HL-60 (cell line): Measurements from ENCODE around the gene NKX1-1.

Experiments
- GABPA ChIP-seq: IDR thresholded peaks from 2 replicates; pipeline ENCODE4 v1.6.1; 2012; ENCODE audit warnings: low read depth
- POLR2AphosphoS5 ChIP-seq: IDR thresholded peaks from 2 replicates; pipeline ENCODE4 v1.6.1; 2012; ENCODE audit warnings: low read depth
- SPI1 ChIP-seq: IDR thresholded peaks from 2 replicates; pipeline ENCODE4 v1.6.1; 2012; ENCODE audit warnings: low read depth, mild to moderate bottlenecking, borderline replicate concordance
- TF ChIP-seq, protein P1 (sequence below): IDR thresholded peaks from one replicate; pipeline ENCODE4 v1.5.1; 2011; ENCODE audit warnings: low read length, control low read depth, inconsistent platforms; ENCODE audit not compliant: insufficient read depth
- TF ChIP-seq, protein P2 (sequence below): IDR thresholded peaks from 2 replicates; pipeline ENCODE4 v1.6.1; 2012; ENCODE audit warnings: low read depth; ENCODE audit not compliant: insufficient replicate concordance

DNA sequence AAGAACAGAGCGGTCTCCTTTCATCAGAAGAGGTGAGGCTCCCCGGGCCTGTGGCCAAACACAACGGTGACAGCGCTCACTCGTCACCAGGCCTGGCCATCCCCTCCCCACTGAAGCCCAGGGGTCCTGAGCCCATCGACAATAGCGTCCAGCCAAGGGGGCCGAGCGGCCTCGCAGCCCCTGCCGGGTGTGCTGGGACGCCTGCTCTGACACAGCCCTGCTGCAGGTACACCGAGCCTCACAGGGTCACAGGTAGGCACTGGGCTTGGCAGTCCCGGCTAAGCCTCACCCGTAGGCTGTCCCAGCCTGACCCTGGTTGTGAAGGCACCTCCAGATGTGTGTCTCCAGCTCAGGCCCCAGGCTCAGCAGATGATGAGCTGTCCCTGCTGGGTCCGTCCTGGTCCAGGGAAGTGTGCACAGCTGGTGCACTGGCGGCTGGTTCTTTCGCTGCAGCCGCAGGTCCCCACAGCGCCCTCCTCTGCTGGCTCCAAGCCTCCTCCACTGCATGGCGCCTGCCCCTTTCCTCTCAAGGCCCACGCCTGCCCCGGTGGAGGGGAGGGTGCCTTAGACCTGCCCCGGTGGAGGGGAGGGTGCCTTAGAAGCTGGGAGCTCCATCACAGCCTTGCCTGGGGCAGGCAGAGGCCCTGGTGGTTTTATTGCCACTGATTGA, 37.7 kb downstream of the NKX1-1 start:
- TF ChIP-seq, protein P1, sequence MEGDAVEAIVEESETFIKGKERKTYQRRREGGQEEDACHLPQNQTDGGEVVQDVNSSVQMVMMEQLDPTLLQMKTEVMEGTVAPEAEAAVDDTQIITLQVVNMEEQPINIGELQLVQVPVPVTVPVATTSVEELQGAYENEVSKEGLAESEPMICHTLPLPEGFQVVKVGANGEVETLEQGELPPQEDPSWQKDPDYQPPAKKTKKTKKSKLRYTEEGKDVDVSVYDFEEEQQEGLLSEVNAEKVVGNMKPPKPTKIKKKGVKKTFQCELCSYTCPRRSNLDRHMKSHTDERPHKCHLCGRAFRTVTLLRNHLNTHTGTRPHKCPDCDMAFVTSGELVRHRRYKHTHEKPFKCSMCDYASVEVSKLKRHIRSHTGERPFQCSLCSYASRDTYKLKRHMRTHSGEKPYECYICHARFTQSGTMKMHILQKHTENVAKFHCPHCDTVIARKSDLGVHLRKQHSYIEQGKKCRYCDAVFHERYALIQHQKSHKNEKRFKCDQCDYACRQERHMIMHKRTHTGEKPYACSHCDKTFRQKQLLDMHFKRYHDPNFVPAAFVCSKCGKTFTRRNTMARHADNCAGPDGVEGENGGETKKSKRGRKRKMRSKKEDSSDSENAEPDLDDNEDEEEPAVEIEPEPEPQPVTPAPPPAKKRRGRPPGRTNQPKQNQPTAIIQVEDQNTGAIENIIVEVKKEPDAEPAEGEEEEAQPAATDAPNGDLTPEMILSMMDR, result no peak
- TF ChIP-seq, protein P2, sequence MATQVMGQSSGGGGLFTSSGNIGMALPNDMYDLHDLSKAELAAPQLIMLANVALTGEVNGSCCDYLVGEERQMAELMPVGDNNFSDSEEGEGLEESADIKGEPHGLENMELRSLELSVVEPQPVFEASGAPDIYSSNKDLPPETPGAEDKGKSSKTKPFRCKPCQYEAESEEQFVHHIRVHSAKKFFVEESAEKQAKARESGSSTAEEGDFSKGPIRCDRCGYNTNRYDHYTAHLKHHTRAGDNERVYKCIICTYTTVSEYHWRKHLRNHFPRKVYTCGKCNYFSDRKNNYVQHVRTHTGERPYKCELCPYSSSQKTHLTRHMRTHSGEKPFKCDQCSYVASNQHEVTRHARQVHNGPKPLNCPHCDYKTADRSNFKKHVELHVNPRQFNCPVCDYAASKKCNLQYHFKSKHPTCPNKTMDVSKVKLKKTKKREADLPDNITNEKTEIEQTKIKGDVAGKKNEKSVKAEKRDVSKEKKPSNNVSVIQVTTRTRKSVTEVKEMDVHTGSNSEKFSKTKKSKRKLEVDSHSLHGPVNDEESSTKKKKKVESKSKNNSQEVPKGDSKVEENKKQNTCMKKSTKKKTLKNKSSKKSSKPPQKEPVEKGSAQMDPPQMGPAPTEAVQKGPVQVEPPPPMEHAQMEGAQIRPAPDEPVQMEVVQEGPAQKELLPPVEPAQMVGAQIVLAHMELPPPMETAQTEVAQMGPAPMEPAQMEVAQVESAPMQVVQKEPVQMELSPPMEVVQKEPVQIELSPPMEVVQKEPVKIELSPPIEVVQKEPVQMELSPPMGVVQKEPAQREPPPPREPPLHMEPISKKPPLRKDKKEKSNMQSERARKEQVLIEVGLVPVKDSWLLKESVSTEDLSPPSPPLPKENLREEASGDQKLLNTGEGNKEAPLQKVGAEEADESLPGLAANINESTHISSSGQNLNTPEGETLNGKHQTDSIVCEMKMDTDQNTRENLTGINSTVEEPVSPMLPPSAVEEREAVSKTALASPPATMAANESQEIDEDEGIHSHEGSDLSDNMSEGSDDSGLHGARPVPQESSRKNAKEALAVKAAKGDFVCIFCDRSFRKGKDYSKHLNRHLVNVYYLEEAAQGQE, result no peak
- no peak for TF ChIP-seq SPI1
- TF ChIP-seq POLR2AphosphoS5, result no peak
- TF ChIP-seq GABPA, result no peak
